K562 (cell line): Measurements from ENCODE around the gene KIF15. TPM values are rescaled to one million over a fixed set of nuclear protein-coding genes. Genes with fewer than 3 reads are reported as not detected.

Source experiments
- ATAC-seq: fragments of 200-7000 bp; cut with Tn5 transposase; 3 replicates; pipeline ENCODE4 v1.9.1; 2020; ENCODE audit warnings: moderate library complexity
- BruUV-seq: library from RNA; stranded (reverse); fragments of 400-500 nt; replicated peaks from 2 replicates; lab custom pipeline; 2021; lab: Mats Ljungman, UMichigan
- CTCF ChIA-PET: fragments of 300-600 bp; formaldehyde crosslinking; extraction: SDS; loops from one replicate; lab custom pipeline; 2021; ENCODE audit warnings: low intra/inter-chr PET ratio; lab: Yijun Ruan, JAX
- POLR2A ChIA-PET: fragments of 300-600, 350-650 bp; sonication (Branson Sonifier 250); formaldehyde crosslinking; extraction: SDS; loops from one replicate; lab custom pipeline; 2021; ENCODE audit warnings: antibody characterized with exemption, inconsistent platforms; lab: Yijun Ruan, JAX
- DNase-seq, 4 experiments: peaks; one replicate each; pipeline versions ENCODE4 v3.0.0 to v3.0.0-alpha.2; 2011 to 2018; ENCODE audit warnings: low spot score in 3 of 4, mixed read lengths in 3 of 4; ENCODE audit errors: extremely low read depth in 1 of 4
- FAIRE-seq: peaks from 2 replicates; lab custom pipeline; 2011; peaks lifted over from hg19 to GRCh38; lab: Jason Lieb, UNC
- H2AFZ ChIP-seq: 2 replicates; pipeline ENCODE4 v1.6.0; 2011; ENCODE audit warnings: low read depth, low read length, control low read depth, inconsistent platforms
- H3K27ac ChIP-seq: fragments of 200-600 bp; 3 replicates; pipeline ENCODE4 v1.8.0; 2011; ENCODE audit warnings: low read depth, mild to moderate bottlenecking, control low read depth, inconsistent platforms, low read length, moderate library complexity, mixed read lengths; ENCODE audit errors: extremely low read depth
- H3K27me3 ChIP-seq, 2 experiments: fragments of 300-600 bp in 1 of 2; 2 replicates in 1 of 2; 3 replicates in 1 of 2; pipeline versions ENCODE4 v1.6.0 to v1.8.0; 2011; ENCODE audit warnings: inconsistent platforms in 2 of 2, low read length in 2 of 2, mild to moderate bottlenecking in 1 of 2, mixed read lengths in 1 of 2, moderate library complexity in 1 of 2; ENCODE audit not compliant: control insufficient read depth in 2 of 2, insufficient read depth in 2 of 2
- H3K36me3 ChIP-seq: fragments of 300-600 bp; 3 replicates; pipeline ENCODE4 v1.8.0; 2011; ENCODE audit warnings: mild to moderate bottlenecking, low read length, inconsistent platforms; ENCODE audit not compliant: control insufficient read depth, insufficient read depth
- H3K4me1 ChIP-seq, 2 experiments: fragments of 200-600 bp in 1 of 2; replicated peaks in 1 of 2; 2 replicates in 1 of 2; 3 replicates in 1 of 2; pipeline versions ENCODE4 v1.5.1 to v1.8.0; 2011; ENCODE audit warnings: inconsistent platforms in 2 of 2, low read length in 2 of 2, mild to moderate bottlenecking in 1 of 2, mixed read lengths in 1 of 2, moderate library complexity in 1 of 2; ENCODE audit not compliant: control insufficient read depth in 2 of 2, insufficient read depth in 2 of 2
- H3K4me2 ChIP-seq: 2 replicates; pipeline ENCODE4 v1.6.1; 2011; ENCODE audit warnings: low read length, control low read depth, inconsistent platforms, mixed read lengths; ENCODE audit not compliant: insufficient read depth
- H3K4me3 ChIP-seq: fragments of 200-600 bp; sonication (generic), shearing (Covaris generic); 2 replicates; pipeline ENCODE4 v1.5.1; 2016; ENCODE audit warnings: control low read depth, inconsistent platforms
- H3K79me2 ChIP-seq: fragments of 200-600 bp; 3 replicates; pipeline ENCODE4 v1.8.0; 2011; ENCODE audit warnings: low read length, inconsistent platforms; ENCODE audit not compliant: control insufficient read depth, insufficient read depth
- H3K9ac ChIP-seq, 2 experiments: 2 replicates each; pipeline versions ENCODE4 v1.6.0 to v1.6.1; 2011; ENCODE audit warnings: low read depth in 2 of 2, low read length in 2 of 2, control low read depth in 1 of 2, inconsistent platforms in 1 of 2, mild to moderate bottlenecking in 1 of 2, mixed read lengths in 1 of 2; ENCODE audit not compliant: insufficient read depth in 1 of 2
- H3K9me1 ChIP-seq: one replicate; pipeline ENCODE4 v1.6.0; 2011; ENCODE audit warnings: inconsistent platforms, mild to moderate bottlenecking, low read length, moderate library complexity; ENCODE audit not compliant: control insufficient read depth, insufficient read depth
- H3K9me3 ChIP-seq: replicated peaks from 2 replicates; pipeline ENCODE4 v1.5.1; 2011; ENCODE audit warnings: low read depth, low read length, inconsistent platforms; ENCODE audit not compliant: control insufficient read depth, insufficient read depth
- H4K20me1 ChIP-seq: replicated peaks from 2 replicates; pipeline ENCODE4 v1.6.1; 2011; ENCODE audit warnings: low read length, inconsistent platforms, mixed read lengths; ENCODE audit not compliant: control insufficient read depth, insufficient read depth
- C11orf30 ChIP-seq: fragments of 450-650 bp; IDR thresholded peaks from 2 replicates; pipeline ENCODE4 v1.6.1; 2016; ENCODE audit warnings: low read depth, mild to moderate bottlenecking
- ELK3 ChIP-seq: fragments of 450-650 bp; formaldehyde crosslinking; IDR thresholded peaks from 2 replicates; pipeline ENCODE4 v1.4.0; 2020; ENCODE audit warnings: mild to moderate bottlenecking
- HNRNPK ChIP-seq: fragments of 200-400 bp; formaldehyde crosslinking; IDR thresholded peaks from one replicate; pipeline ENCODE4 v1.6.1; 2018; ENCODE audit warnings: mild to moderate bottlenecking, low read depth, low read length; ENCODE audit not compliant: poor library complexity, severe bottlenecking
- MAFF ChIP-seq: IDR thresholded peaks from 2 replicates; pipeline ENCODE4 v1.6.1; 2012; ENCODE audit warnings: low read length, improper control_type of control experiment
- MAFG ChIP-seq: fragments of 450-650 bp; conservative IDR thresholded peaks from 2 replicates; pipeline ENCODE4 v1.6.1; 2016; ENCODE audit warnings: missing genetic modification characterization, missing compliant biosample characterization
- MAFK ChIP-seq: IDR thresholded peaks from 2 replicates; pipeline ENCODE4 v1.6.1; 2011; ENCODE audit warnings: low read length, improper control_type of control experiment
- ZNF316 ChIP-seq: fragments of 450-650 bp; IDR thresholded peaks from 2 replicates; pipeline ENCODE4 v1.6.1; 2016
- ZNF830 ChIP-seq: fragments of 250-450 bp; sonication (Bioruptor Pico); IDR thresholded peaks from 2 replicates; pipeline ENCODE4 v1.5.0; 2021; ENCODE audit warnings: mild to moderate bottlenecking
- WGBS: fragments of 100-300 bp; shearing (Covaris generic); methylation state at CpG from one replicate; pipeline ENCODE4 v1.1.6; 2016; ENCODE audit warnings: low coverage, mixed read lengths; ENCODE audit not compliant: insufficient coverage; ENCODE audit errors: missing lambda C conversion rate; 5-methylcytosine and 5-hydroxymethylcytosine counted together
- in situ Hi-C: fragments of 300-500 bp; cut with MboI; formaldehyde crosslinking; loops from 4 replicates; pipeline ENCODE4 v1.15.0; 2018; ENCODE audit warnings: inconsistent platforms, mixed read lengths
- intact Hi-C: fragments of 100-400 bp; cut with micrococcal nuclease; formaldehyde crosslinking; loops from 2 replicates; pipeline ENCODE4 v1.14.2; 2022
- polyA plus RNA-seq, 8 experiments: library from polyadenylated mRNA; depleted of rRNA in 4 of 8; stranded (reverse) in 5 of 8; unstranded in 3 of 8; fragments of >200 nt; fragmentation: Nextera tagmentation in 2 of 8; fragmentation: Illumina TruSeq in 1 of 8; extraction: Ambion mirVana in 2 of 8; extraction: Trizol in 1 of 8; gene quantifications; 2 replicates each; pipeline versions ENCODE4 v1.2.1 to v1.2.3, GENCODE V29; 2011 to 2014; ENCODE audit warnings: inconsistent platforms in 1 of 8, missing spikeins in 1 of 8
- total RNA-seq, 7 experiments: library from RNA; depleted of rRNA in 6 of 7; stranded (reverse); fragments of >200 nt in 6 of 7; fragmentation: Illumina TruSeq in 2 of 7; extraction: Trizol in 2 of 7; gene quantifications; 2 replicates each; pipeline versions ENCODE4 v1.2.1 to v1.2.3, GENCODE V29; 2011 to 2021; ENCODE audit warnings: low replicate concordance in 1 of 7

KIF15 gene
- total and polyA plus RNA-seq, 9 of the 15 experiments (the other 6 are each of a cell fraction or from before 2014, with no cell fraction given), result 9.0 to 45.9 (median 26.0) TPM

DNA sequence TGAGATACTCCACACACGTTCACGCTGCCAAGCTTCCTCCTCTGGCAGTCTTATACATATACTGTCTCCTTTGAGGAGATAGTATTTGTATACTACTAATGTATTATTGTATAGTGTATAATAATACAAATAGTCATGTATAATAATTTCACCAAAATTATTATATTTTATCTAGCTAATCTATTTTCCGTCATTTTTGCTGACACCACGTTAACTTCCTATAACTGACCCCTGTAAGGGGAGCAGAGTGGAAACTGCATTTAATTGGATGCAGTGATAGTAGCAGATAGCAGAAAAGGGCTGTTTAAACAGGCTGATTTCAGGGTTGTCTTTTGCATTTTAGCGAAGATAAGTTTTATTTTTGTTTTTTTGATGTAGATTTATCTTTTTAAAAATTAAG, 69.6 kb downstream of the KIF15 start:
- in situ Hi-C loops, result no loop called here
- no peak for ATAC-seq
- Histone ChIP-seq H3K36me3 (peaks cover 72% of the 10 kb centered on the region), H3K79me2 (no peaks in the 10 kb centered on the region), H3K4me3 (no peak overlapping the region), H2AFZ (no peak overlapping the region), H3K4me1 (no peaks in the 10 kb centered on the region), H4K20me1 (no peaks in the 10 kb centered on the region), H3K9ac (no peak overlapping the region), H3K27ac (no peak overlapping the region), H3K9me3 (no peaks in the 10 kb centered on the region), H3K4me2 (no peak overlapping the region), H3K27me3 (no peaks in the 10 kb centered on the region), H3K9me1 (no peaks in the 10 kb centered on the region)
- ChIA-PET POLR2A (interaction anchor here (1.3 kb wide), 1 partner anchor 31 kb away, joined by 3 read pairs; no protein-coding TSS in a partner anchor), CTCF (no interaction called here)
- TF ChIP-seq ZNF830 (CRISPR knock-in tag), result no peak
- peak; percentile 44; the same call in 1 of the 2 replicates for TF ChIP-seq MAFK
- peak; percentile 82 for TF ChIP-seq ZNF316
- TF ChIP-seq C11orf30, result peak; percentile 65; the same call in 1 of the 2 replicates
- no peak for TF ChIP-seq HNRNPK
- peak; percentile 52; the same call in 1 of the 2 replicates for TF ChIP-seq MAFG
- no peak for TF ChIP-seq ELK3 (CRISPR knock-in tag)
- TF ChIP-seq MAFF, result peak; percentile 68
- no peak for DNase-seq
- FAIRE-seq, result no peak
- BruUV-seq, result no TSS peak
- intact Hi-C loops, result no loop called here
- WGBS, result 92% methylated on average over 5 of the region's 5 CpGs
